Natural killer cell (primary cell): Measurements from ENCODE around the gene ZC3H7A. TPM values are rescaled to one million over a fixed set of nuclear protein-coding genes. Genes with fewer than 3 reads are reported as not detected.
"Not testable (repeated sequence)": the region's sequence is repeated elsewhere in the genome, so short reads cannot be mapped to it uniquely, and the experiment has no call there.

Source experiments
- ATAC-seq, 3 donors: fragments of 150-1000 bp in 2 of 3; fragments of 200-7000 bp in 1 of 3; cut with Tn5 transposase; 1 replicate in 1 of 3; 2 replicates in 2 of 3; pipeline ENCODE4 v1.10.0; 2021; ENCODE audit warnings: mild to moderate bottlenecking in 2 of 3, moderate library complexity in 2 of 3
- DNase-seq, 2 donors: peaks; one replicate each; pipeline versions ENCODE4 v3.0.0 to v3.0.0-alpha.2; 2013 to 2021; ENCODE audit warnings: mixed read lengths in 1 of 2
- H3K27ac ChIP-seq: one replicate; pipeline ENCODE4 v1.5.1; 2013; ENCODE audit warnings: mild to moderate bottlenecking, low read length
- H3K27me3 ChIP-seq: one replicate; pipeline ENCODE4 v1.6.1; 2013; ENCODE audit warnings: low read length; ENCODE audit not compliant: control insufficient read depth, insufficient read depth
- H3K36me3 ChIP-seq: one replicate; pipeline ENCODE4 v1.6.1; 2013; ENCODE audit warnings: low read length; ENCODE audit not compliant: control insufficient read depth, insufficient read depth
- H3K4me1 ChIP-seq: one replicate; pipeline ENCODE4 v1.6.1; 2013; ENCODE audit warnings: low read length; ENCODE audit not compliant: control insufficient read depth, insufficient read depth
- H3K4me3 ChIP-seq: one replicate; pipeline ENCODE4 v1.5.1; 2013; ENCODE audit warnings: low read length
- H3K9me3 ChIP-seq: one replicate; pipeline ENCODE4 v1.6.1; 2013; ENCODE audit warnings: low read length; ENCODE audit not compliant: control insufficient read depth, insufficient read depth
- H3K27ac Mint-ChIP-seq, 2 donors: one replicate each; pipeline ENCODE4 v1.8.0; 2022; ENCODE audit warnings: mild to moderate bottlenecking in 2 of 2, mixed read lengths in 2 of 2, moderate library complexity in 1 of 2
- H3K27me3 Mint-ChIP-seq, 2 donors: one replicate each; pipeline ENCODE4 v1.8.0; 2022; ENCODE audit warnings: low read depth in 2 of 2, mixed read lengths in 2 of 2
- H3K36me3 Mint-ChIP-seq: one replicate; pipeline ENCODE4 v1.8.0; 2022; ENCODE audit warnings: mixed read lengths
- H3K4me1 Mint-ChIP-seq, 2 donors: one replicate each; pipeline ENCODE4 v1.8.0; 2022; ENCODE audit warnings: mixed read lengths in 2 of 2
- H3K4me3 Mint-ChIP-seq: one replicate; pipeline ENCODE4 v1.8.0; 2022; ENCODE audit warnings: mild to moderate bottlenecking, moderate library complexity, mixed read lengths
- H3K9me3 Mint-ChIP-seq, 2 donors: one replicate each; pipeline ENCODE4 v1.8.0; 2022; ENCODE audit warnings: mixed read lengths in 2 of 2
- WGBS: methylation state at CpG from one replicate; pipeline ENCODE4 v1.1.7; 2013; ENCODE audit warnings: missing lambda C conversion rate; ENCODE audit not compliant: insufficient coverage; 5-methylcytosine and 5-hydroxymethylcytosine counted together
- intact Hi-C: fragments of 100-400 bp; cut with micrococcal nuclease; formaldehyde crosslinking; loops from one replicate; pipeline ENCODE4 v1.14.2; 2022
- total RNA-seq, 4 donors: library from RNA; stranded (reverse); fragments of 120-200 nt in 1 of 4; gene quantifications; one replicate each; pipeline versions ENCODE4 v1.2.3 to v1.2.4, GENCODE V29; 2013 to 2022
- TF ChIP-seq, protein P1 (sequence below): fragments of 200-600 bp; IDR thresholded peaks from one replicate; pipeline ENCODE4 v1.8.0; 2022; ENCODE audit warnings: antibody characterized with exemption

The ZC3H7A gene
- total RNA-seq, 3 donors from 2014 or later (not counting 1 experiment from before 2014, with no cell fraction given), result 80.6 to 91.8 (median 84.6) TPM

DNA sequence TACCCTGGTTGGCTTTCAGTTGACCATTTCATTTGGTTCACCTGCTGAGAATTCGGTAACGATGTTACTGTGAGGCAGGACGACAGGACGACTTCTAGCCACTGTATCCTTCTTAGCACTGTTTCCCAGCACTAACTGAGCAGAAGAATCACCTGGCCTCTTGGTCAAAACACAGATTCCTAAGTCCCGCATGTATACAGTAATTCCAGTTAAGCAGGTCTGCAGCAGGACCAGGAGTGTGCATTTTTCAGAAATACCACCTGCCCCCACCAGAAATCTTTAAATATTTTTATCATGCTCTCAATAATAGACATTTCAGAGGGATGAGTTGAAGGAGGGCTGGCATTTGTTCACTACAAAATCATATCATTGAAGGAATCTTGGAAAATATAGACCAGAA lies 31.6 kb upstream of the ZC3H7A start:
- ATAC-seq, result no peak
- WGBS, result 95% methylated on average over 5 of the region's 5 CpGs
- no peaks in the 10 kb centered on the region for H3K9me3 Mint-ChIP-seq

DNA sequence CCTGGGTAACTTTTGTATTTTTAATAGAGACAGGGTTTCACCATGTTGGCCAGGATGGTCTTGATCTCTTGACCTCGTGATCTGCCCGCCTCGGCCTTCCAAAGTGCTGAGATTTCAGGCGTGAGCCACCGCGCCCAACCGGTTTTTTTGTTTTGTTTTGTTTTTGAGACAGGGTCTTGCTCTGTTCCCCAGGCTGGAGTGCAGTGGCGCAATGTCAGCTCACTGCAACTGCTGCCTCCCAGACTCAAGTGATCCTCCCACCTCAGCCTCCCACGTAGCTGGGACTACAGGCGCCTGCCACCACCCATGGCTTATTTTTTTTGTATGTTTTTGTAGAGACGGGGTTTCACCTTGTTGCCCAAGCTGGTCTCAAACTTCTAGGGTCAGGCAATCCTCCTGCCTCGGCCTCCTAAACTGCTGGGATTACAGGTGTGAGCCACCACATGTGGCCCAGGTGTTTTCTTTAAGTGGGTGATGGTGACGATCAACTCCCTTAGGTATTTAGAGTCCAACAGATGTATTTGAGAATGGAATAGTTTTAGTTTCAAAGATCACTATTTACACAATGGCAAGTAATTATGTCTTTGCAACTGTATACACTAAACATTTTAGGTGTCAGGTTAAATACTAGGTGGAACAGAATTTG lies 28.6 kb upstream of the ZC3H7A start:
- intact Hi-C loops, H3K4me3 Mint-ChIP-seq, H3K27ac ChIP-seq, H3K4me1 Mint-ChIP-seq, H3K4me3 ChIP-seq, ATAC-seq, H3K9me3 ChIP-seq, H3K27me3 Mint-ChIP-seq, H3K4me1 ChIP-seq, H3K9me3 Mint-ChIP-seq, H3K27me3 ChIP-seq, DNase-seq, H3K27ac Mint-ChIP-seq, H3K36me3 ChIP-seq, H3K36me3 Mint-ChIP-seq: not testable (repeated sequence)
- 92% methylated on average over 13 of the region's 13 CpGs for WGBS

More for the DNA sequence above, 31.6 kb upstream of the ZC3H7A start:
- H3K4me3 Mint-ChIP-seq, result no peak overlapping the region
- H3K27me3 Mint-ChIP-seq, result no peaks in the 10 kb centered on the region
- intact Hi-C loops, result no loop called here
- H3K36me3 ChIP-seq, result no peaks in the 10 kb centered on the region
- no peaks in the 10 kb centered on the region for H3K36me3 Mint-ChIP-seq
- TF ChIP-seq, protein P1, sequence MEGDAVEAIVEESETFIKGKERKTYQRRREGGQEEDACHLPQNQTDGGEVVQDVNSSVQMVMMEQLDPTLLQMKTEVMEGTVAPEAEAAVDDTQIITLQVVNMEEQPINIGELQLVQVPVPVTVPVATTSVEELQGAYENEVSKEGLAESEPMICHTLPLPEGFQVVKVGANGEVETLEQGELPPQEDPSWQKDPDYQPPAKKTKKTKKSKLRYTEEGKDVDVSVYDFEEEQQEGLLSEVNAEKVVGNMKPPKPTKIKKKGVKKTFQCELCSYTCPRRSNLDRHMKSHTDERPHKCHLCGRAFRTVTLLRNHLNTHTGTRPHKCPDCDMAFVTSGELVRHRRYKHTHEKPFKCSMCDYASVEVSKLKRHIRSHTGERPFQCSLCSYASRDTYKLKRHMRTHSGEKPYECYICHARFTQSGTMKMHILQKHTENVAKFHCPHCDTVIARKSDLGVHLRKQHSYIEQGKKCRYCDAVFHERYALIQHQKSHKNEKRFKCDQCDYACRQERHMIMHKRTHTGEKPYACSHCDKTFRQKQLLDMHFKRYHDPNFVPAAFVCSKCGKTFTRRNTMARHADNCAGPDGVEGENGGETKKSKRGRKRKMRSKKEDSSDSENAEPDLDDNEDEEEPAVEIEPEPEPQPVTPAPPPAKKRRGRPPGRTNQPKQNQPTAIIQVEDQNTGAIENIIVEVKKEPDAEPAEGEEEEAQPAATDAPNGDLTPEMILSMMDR, result no peak
- H3K27me3 ChIP-seq, result no peaks in the 10 kb centered on the region
- no peak overlapping the region for H3K4me3 ChIP-seq
- DNase-seq, result no peak
- H3K4me1 ChIP-seq, result no peaks in the 10 kb centered on the region
- no peak overlapping the region for H3K27ac Mint-ChIP-seq
- no peaks in the 10 kb centered on the region for H3K4me1 Mint-ChIP-seq
- no peak overlapping the region for H3K27ac ChIP-seq
- no peaks in the 10 kb centered on the region for H3K9me3 ChIP-seq

DNA sequence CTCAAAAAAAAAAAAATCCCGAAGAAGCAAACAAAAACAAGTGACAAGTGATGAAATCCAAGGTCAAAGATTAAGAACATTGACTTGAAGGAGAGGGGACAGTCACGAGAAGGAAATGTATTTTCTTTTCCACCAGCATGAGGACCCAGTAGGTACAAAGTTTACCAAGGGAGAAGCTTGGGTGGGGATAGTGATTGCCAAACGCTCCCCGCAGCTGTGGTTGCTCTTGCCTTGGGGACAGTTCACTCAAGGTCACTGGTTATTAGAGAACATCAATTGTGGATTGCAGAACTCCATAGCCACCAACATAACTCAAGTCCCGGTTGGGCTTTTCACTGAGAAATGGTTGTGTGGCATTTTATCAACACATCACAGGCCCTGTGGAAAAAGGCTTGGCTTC lies 27.3 kb upstream of the ZC3H7A start:
- H3K4me1 ChIP-seq, result no peaks in the 10 kb centered on the region
- H3K9me3 ChIP-seq, result no peaks in the 10 kb centered on the region
- no peaks in the 10 kb centered on the region for H3K36me3 ChIP-seq
- no peaks in the 10 kb centered on the region for H3K4me1 Mint-ChIP-seq
- H3K27me3 Mint-ChIP-seq, result no peaks in the 10 kb centered on the region
- no peak overlapping the region for H3K27ac Mint-ChIP-seq
- 91% methylated on average over 5 of the region's 5 CpGs for WGBS
- TF ChIP-seq, protein P1, result no peak
- no peak overlapping the region for H3K4me3 ChIP-seq
- no peak overlapping the region for H3K4me3 Mint-ChIP-seq
- H3K36me3 Mint-ChIP-seq, result no peaks in the 10 kb centered on the region
- no peaks in the 10 kb centered on the region for H3K27me3 ChIP-seq
- intact Hi-C loops, result no loop called here
- H3K27ac ChIP-seq, result no peak overlapping the region
- ATAC-seq (peak in 1 of 3 donors; percentile 35), DNase-seq (no peak)
- H3K9me3 Mint-ChIP-seq, result no peaks in the 10 kb centered on the region

DNA sequence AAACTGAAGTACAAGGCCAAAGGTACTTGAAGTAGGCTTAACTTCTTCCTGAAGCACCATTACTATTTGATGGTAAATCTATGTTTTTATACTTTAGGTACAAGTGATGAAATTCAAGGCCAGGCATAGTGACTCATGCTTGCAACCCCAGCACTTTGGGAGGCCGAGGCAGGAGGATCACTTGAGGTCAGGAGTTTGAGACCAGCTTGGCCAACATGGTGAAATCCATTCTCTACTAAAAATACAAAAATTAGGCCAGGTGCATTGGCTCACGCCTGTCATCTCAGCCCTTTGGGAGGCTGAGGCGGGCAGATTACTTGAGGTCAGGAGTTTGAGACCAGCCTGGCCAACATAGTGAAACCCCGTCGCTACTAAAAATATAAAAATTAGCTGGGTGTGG lies 26.6 kb upstream of the ZC3H7A start:
- H3K27ac Mint-ChIP-seq, DNase-seq, H3K27me3 ChIP-seq, H3K36me3 ChIP-seq, H3K36me3 Mint-ChIP-seq, intact Hi-C loops, ATAC-seq, H3K27ac ChIP-seq, H3K4me1 Mint-ChIP-seq, H3K9me3 Mint-ChIP-seq, H3K4me1 ChIP-seq, H3K4me3 Mint-ChIP-seq, H3K4me3 ChIP-seq, H3K27me3 Mint-ChIP-seq, H3K9me3 ChIP-seq: not testable (repeated sequence)
- 94% methylated on average over 5 of the region's 5 CpGs for WGBS
